LNCAP (cell line): ENCODE results near the gene RAB10.

Experiments
- TF ChIP-seq, protein P1 (sequence below): fragments of 450-650 bp; IDR thresholded peaks from 2 replicates; pipeline ENCODE4 v1.5.1; 2017; ENCODE audit warnings: mild to moderate bottlenecking

RAB10 gene

DNA sequence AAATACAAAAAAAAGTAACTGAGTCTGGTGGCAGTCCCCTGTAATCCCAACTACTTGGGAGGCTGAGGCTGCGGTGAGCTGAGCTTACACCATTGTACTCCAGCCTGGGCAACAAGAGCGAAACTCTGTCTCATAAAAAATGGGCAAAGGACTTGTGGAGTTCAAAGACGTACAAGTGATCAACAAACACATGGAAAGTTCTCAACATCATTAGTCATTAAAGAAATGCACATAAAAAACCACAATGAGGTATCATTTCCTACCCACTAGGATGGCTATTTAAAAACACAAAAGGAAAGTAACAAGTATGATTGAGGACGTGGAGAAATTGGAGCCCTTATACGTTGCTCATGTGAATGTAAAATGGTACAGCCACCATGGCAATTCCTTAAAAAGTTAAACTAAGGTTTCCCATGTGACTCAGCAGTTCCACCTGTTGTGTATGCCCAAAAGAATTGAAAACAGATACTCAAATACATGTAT is 52.3 kb downstream of the RAB10 start:
- TF ChIP-seq, protein P1, sequence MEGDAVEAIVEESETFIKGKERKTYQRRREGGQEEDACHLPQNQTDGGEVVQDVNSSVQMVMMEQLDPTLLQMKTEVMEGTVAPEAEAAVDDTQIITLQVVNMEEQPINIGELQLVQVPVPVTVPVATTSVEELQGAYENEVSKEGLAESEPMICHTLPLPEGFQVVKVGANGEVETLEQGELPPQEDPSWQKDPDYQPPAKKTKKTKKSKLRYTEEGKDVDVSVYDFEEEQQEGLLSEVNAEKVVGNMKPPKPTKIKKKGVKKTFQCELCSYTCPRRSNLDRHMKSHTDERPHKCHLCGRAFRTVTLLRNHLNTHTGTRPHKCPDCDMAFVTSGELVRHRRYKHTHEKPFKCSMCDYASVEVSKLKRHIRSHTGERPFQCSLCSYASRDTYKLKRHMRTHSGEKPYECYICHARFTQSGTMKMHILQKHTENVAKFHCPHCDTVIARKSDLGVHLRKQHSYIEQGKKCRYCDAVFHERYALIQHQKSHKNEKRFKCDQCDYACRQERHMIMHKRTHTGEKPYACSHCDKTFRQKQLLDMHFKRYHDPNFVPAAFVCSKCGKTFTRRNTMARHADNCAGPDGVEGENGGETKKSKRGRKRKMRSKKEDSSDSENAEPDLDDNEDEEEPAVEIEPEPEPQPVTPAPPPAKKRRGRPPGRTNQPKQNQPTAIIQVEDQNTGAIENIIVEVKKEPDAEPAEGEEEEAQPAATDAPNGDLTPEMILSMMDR, result no peak

DNA sequence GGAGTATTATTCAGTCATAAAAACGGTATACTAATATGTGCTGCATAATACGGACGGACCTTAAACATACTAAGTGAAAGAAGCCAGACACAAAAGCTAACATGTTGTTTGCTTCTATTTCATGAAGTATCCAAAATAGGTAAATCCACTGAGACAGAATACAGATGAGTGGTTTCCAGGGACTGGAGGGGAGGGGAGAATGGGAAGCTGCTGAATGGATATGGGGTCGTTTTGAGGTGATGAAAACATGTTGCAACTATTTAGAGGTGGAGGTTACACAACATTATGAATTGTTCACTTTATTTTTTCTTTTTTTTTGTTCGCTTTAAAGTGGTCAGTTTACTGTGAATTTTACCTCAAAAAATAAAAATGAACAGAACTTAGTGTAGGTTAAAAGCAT is 52.9 kb downstream of the RAB10 start:
- TF ChIP-seq, protein P1, result no peak

DNA sequence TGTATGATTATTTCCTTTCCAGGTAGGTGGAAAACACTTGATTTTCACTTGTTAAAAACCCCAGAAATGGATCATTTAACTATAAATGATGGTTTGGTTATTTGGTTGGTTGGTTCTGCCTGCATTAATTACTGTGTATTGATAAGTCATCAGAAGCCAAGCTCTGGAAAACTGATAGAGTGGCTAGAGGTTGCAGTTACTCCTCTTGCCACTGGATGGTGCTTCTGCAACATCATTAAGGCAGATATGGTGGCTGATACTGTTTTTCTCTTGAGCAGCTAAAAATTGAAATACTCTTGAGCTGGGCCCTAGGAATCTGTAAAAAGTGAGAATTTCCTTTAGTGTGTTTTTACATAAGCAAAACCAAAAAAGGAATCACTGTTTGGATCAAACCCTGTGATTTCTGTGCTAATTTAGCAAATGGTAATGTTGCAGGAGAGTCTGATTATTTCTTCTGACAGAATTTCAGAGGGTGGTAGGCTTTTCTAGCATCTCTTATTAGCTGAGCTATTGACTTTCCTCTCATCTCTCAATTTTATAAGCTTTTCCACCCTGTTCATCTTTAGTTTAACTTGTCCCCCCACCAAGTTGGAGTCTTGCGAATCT is 54.3 kb downstream of the RAB10 start:
- TF ChIP-seq, protein P1, result peak; percentile 67

DNA sequence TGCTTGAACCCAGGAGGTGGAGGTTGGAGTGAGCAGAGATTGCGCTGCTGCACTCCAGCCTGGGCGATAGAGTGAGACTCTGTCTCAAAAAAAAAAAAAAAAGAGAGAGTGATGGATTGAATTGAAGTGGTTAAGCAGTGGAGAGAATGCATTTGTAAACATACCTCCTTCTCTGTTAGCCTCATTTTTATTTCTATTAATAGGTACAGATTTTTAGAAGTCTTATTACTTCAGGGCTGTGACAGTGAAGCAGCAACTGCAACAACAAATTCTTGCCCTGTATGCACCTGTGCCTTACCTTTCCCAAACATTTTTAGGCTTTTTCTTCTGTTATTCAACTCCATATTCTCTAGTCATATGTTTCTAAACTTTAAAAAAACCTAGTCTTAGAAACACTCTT is 55.5 kb downstream of the RAB10 start:
- TF ChIP-seq, protein P1, result no peak

DNA sequence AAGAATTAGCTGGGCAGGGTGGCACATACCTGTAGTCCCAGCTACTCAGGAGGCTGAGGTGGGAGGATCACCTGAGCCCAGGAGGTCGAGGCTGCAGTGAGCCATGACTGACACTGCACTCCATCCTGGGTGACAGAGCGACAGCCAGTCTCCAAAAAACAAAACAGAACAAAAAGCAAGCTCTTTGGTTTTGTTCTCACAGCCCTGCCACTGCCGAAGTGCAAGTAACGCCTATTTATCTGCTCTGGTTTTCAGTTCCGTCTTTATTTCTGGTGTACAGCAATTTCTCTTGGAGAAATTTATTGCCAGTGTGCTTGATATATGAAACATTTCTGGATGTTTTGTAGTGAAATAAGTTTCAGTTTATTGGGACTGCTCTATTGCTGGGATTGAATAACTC is 61.9 kb downstream of the RAB10 start:
- TF ChIP-seq, protein P1, result no peak

DNA sequence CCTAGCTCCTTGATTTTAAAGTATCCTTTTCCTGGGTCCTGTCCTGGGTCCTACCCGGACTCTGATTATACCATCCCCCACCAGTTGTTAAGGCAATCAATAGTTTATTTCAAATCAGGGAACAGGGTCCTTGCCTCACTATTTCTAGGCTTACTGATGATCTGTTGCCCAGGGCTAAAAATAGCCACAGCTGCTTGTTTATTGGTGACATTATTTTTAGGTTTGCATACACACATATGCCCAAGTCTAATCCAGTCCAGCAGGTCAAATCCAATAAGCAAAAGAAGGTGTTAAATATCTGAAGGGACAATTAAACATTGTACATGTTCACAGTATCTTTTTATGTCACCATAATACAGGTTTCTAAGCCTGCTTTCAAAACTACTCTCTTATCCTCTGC is 66.0 kb downstream of the RAB10 start:
- TF ChIP-seq, protein P1, result no peak

DNA sequence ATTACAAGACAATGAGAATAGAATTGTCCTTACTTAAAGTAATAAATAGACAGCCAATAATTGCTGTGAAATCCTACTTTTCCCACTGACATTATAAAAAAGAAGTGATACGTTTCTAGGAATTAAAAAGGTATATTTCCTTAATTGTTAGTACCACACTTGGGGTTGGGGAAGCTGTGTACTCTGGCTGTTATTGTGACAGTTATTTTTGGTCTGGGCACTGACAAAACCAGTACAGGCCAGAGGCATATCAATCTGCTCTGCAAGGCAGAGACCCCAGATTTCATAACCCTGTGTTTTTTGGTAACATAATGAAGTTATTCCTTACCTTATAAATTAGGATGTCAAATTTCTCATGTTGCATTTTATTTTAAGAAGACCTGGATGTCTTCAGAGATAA is 66.5 kb downstream of the RAB10 start:
- TF ChIP-seq, protein P1, result no peak

DNA sequence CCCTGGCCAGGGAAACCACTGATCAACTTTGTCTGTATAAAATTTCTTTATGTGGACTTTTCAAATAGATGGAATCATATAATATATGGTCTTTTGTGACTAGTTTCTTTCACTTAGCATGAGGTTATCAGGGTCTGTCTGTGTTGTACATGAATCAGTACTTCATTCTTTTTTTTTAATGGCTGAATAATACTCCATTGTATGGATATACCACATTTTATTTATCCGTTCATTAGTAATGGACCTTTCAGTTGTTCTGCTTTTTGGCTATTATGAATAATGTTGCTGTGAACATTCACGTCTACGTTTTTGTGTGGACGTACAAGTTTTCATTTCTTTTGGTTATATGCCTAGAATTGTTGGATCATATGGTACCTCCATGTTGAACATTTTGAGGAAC is 69.9 kb downstream of the RAB10 start:
- TF ChIP-seq, protein P1, result no peak
